IMR-90 (cell line): ENCODE measurements around the gene LUZP1. TPM values are rescaled to one million over a fixed set of nuclear protein-coding genes. Genes with fewer than 3 reads are reported as not detected.

Source experiments
- ATAC-seq: fragments of 200-7000 bp; cut with Tn5 transposase; 2 replicates; pipeline ENCODE4 v1.9.1; 2020; ENCODE audit warnings: low read depth, mild to moderate bottlenecking, moderate library complexity
- BruUV-seq: library from RNA; stranded (reverse); fragments of 400-500 nt; replicated peaks from 2 replicates; lab custom pipeline; 2021; lab: Mats Ljungman, UMichigan
- CTCF ChIA-PET: fragments of 300-600 bp; formaldehyde crosslinking; extraction: SDS; loops from one replicate; lab custom pipeline; 2021; ENCODE audit warnings: antibody characterized with exemption; lab: Yijun Ruan, JAX
- POLR2A ChIA-PET: fragments of 300-600 bp; sonication (Branson Sonifier 250); formaldehyde crosslinking; loops from one replicate; lab custom pipeline; 2022; ENCODE audit warnings: antibody characterized with exemption; ENCODE audit not compliant: unreplicated experiment; lab: Charles Lee
- DNase-seq: peaks from one replicate; pipeline ENCODE4 v3.0.0; 2013
- H2AFZ ChIP-seq: replicated peaks from 2 replicates; pipeline ENCODE3; 2013; ENCODE audit warnings: low read length, mild to moderate bottlenecking; ENCODE audit not compliant: poor library complexity
- H2AK5ac ChIP-seq: 2 replicates; pipeline ENCODE4 v1.6.1; 2013; ENCODE audit warnings: low read depth, low read length, inconsistent platforms
- H2AK9ac ChIP-seq: replicated peaks from 2 replicates; pipeline ENCODE3; 2013; ENCODE audit warnings: mild to moderate bottlenecking, low read depth, low read length, moderate library complexity; ENCODE audit not compliant: poor library complexity
- H2BK120ac ChIP-seq: 2 replicates; pipeline ENCODE4 v1.6.1; 2013; ENCODE audit warnings: low read depth, low read length, inconsistent platforms
- H2BK15ac ChIP-seq: 3 replicates; pipeline ENCODE4 v1.6.1; 2013; ENCODE audit warnings: low read depth, low read length, inconsistent platforms
- H2BK20ac ChIP-seq: 2 replicates; pipeline ENCODE4 v1.6.1; 2013; ENCODE audit warnings: low read depth, mild to moderate bottlenecking, inconsistent platforms, low read length, moderate library complexity
- H2BK5ac ChIP-seq: 2 replicates; pipeline ENCODE4 v1.6.1; 2013; ENCODE audit warnings: mild to moderate bottlenecking, low read depth, low read length, inconsistent platforms; ENCODE audit not compliant: poor library complexity, severe bottlenecking
- H3K14ac ChIP-seq: replicated peaks from 2 replicates; pipeline ENCODE4 v1.6.1; 2013; ENCODE audit warnings: low read depth, low read length, inconsistent platforms
- H3K18ac ChIP-seq: 2 replicates; pipeline ENCODE4 v1.6.1; 2013; ENCODE audit warnings: low read depth, low read length, control low read depth
- H3K23ac ChIP-seq: 2 replicates; pipeline ENCODE4 v1.6.1; 2013; ENCODE audit warnings: low read depth, low read length, inconsistent platforms
- H3K27ac ChIP-seq: 2 replicates; pipeline ENCODE4 v1.5.1; 2013; ENCODE audit warnings: mild to moderate bottlenecking, control low read depth, low read length; ENCODE audit not compliant: insufficient read depth
- H3K27me3 ChIP-seq: 2 replicates; pipeline ENCODE4 v1.6.1; 2013; ENCODE audit warnings: low read length; ENCODE audit not compliant: control insufficient read depth, insufficient read depth
- H3K36me3 ChIP-seq: 2 replicates; pipeline ENCODE4 v1.6.1; 2013; ENCODE audit warnings: low read length, mixed read lengths; ENCODE audit not compliant: control insufficient read depth, insufficient read depth
- H3K4ac ChIP-seq: 2 replicates; pipeline ENCODE4 v1.6.1; 2013; ENCODE audit warnings: low read depth, low read length, inconsistent platforms
- H3K4me1 ChIP-seq: 2 replicates; pipeline ENCODE4 v1.6.1; 2013; ENCODE audit warnings: low read length, mixed read lengths; ENCODE audit not compliant: control insufficient read depth, insufficient read depth
- H3K4me2 ChIP-seq: 2 replicates; pipeline ENCODE4 v1.6.1; 2013; ENCODE audit warnings: low read depth, mild to moderate bottlenecking, control low read depth, low read length, moderate library complexity
- H3K4me3 ChIP-seq: 2 replicates; pipeline ENCODE4 v1.5.1; 2013; ENCODE audit warnings: low read depth, mild to moderate bottlenecking, control low read depth, low read length, moderate library complexity; ENCODE audit not compliant: insufficient read depth
- H3K56ac ChIP-seq: 2 replicates; pipeline ENCODE4 v1.6.1; 2013; ENCODE audit warnings: low read length, inconsistent platforms; ENCODE audit not compliant: insufficient read depth; ENCODE audit errors: extremely low read depth
- H3K79me1 ChIP-seq, 2 experiments: 2 replicates each; pipeline ENCODE4 v1.6.1; 2013; ENCODE audit warnings: low read length in 2 of 2, inconsistent platforms in 1 of 2, low read depth in 1 of 2
- H3K9ac ChIP-seq: 2 replicates; pipeline ENCODE4 v1.6.1; 2013; ENCODE audit warnings: low read depth, low read length, control low read depth
- H3K9me1 ChIP-seq: 2 replicates; pipeline ENCODE4 v1.6.1; 2013; ENCODE audit warnings: low read length, inconsistent platforms; ENCODE audit not compliant: insufficient read depth
- H3K9me3 ChIP-seq: 2 replicates; pipeline ENCODE4 v1.6.1; 2013; ENCODE audit warnings: low read length; ENCODE audit not compliant: control insufficient read depth, insufficient read depth
- H4K20me1 ChIP-seq: 2 replicates; pipeline ENCODE4 v1.6.1; 2013; ENCODE audit warnings: low read length, inconsistent platforms; ENCODE audit not compliant: insufficient read depth
- H4K5ac ChIP-seq: 2 replicates; pipeline ENCODE4 v1.6.1; 2013; ENCODE audit warnings: mild to moderate bottlenecking, low read depth, low read length, control low read depth
- H4K8ac ChIP-seq, 2 experiments: 2 replicates each; pipeline ENCODE4 v1.6.1; 2013; ENCODE audit warnings: low read depth in 2 of 2, low read length in 2 of 2, control low read depth in 1 of 2, inconsistent platforms in 1 of 2
- H4K91ac ChIP-seq: 2 replicates; pipeline ENCODE4 v1.6.1; 2013; ENCODE audit warnings: low read depth, low read length, inconsistent platforms; ENCODE audit not compliant: insufficient read depth
- BHLHE40 ChIP-seq: fragments of 150-350 bp; IDR thresholded peaks from 2 replicates; pipeline ENCODE4 v1.6.1; 2016; ENCODE audit warnings: mild to moderate bottlenecking, low read depth, low read length
- CTCF ChIP-seq: conservative IDR thresholded peaks from 2 replicates; pipeline ENCODE4 v1.5.1; 2012; ENCODE audit warnings: mild to moderate bottlenecking, low read depth, low read length, improper control_type of control experiment
- MAFK ChIP-seq: IDR thresholded peaks from 2 replicates; pipeline ENCODE4 v1.6.1; 2012; ENCODE audit warnings: low read depth, low read length, improper control_type of control experiment
- MXI1 ChIP-seq: IDR thresholded peaks from 2 replicates; pipeline ENCODE4 v1.6.1; 2012; ENCODE audit warnings: low read depth, mild to moderate bottlenecking, low read length, moderate library complexity, borderline replicate concordance
- NFE2L2 ChIP-seq: fragments of 150-350 bp; IDR thresholded peaks from 2 replicates; pipeline ENCODE4 v1.6.1; 2016; ENCODE audit warnings: low read depth, mild to moderate bottlenecking, low read length
- RAD21 ChIP-seq: IDR thresholded peaks from 2 replicates; pipeline ENCODE4 v1.6.1; 2012; ENCODE audit warnings: low read length, improper control_type of control experiment
- RFX5 ChIP-seq: IDR thresholded peaks from 2 replicates; pipeline ENCODE4 v1.8.0; 2012; ENCODE audit warnings: low read depth, mild to moderate bottlenecking, low read length, moderate library complexity
- WGBS, 2 experiments: methylation state at CpG; one replicate each; pipeline versions ENCODE4 v1.1.5 to v1.1.7; 2013; ENCODE audit warnings: missing lambda C conversion rate in 2 of 2; ENCODE audit not compliant: insufficient read length in 1 of 2; ENCODE audit errors: extremely low coverage in 2 of 2; 5-methylcytosine and 5-hydroxymethylcytosine counted together
- dilution Hi-C: fragments of 300-500 bp; cut with HindIII; formaldehyde crosslinking; loops from one replicate; pipeline ENCODE4 v1.14.3; 2018; ENCODE audit warnings: low sequenced_read_pairs; ENCODE audit not compliant: unreplicated experiment
- in situ Hi-C: fragments of 300-500 bp; cut with MboI; formaldehyde crosslinking; loops from 3 replicates; pipeline ENCODE4 v1.14.3; 2019; ENCODE audit warnings: low sequenced_read_pairs, inconsistent platforms, mixed read lengths
- intact Hi-C: fragments of 100-400 bp; cut with micrococcal nuclease; formaldehyde crosslinking; loops from 2 replicates; pipeline ENCODE4 v1.10.0; 2022
- polyA plus RNA-seq, 3 experiments: library from polyadenylated mRNA; depleted of rRNA; stranded (reverse); fragments of >200 nt; gene quantifications; 2 replicates each; pipeline ENCODE4 v1.2.3, GENCODE V29; 2012; ENCODE audit warnings: low replicate concordance in 1 of 3
- total RNA-seq: library from RNA; depleted of rRNA; stranded (reverse); fragments of >200 nt; gene quantifications from 2 replicates; pipeline ENCODE4 v1.2.3, GENCODE V29; 2012
- TF ChIP-seq, protein P1 (sequence below): fragments of 150-350 bp; IDR thresholded peaks from 2 replicates; pipeline ENCODE4 v1.6.1; 2016; ENCODE audit warnings: low read depth, mild to moderate bottlenecking, low read length, moderate library complexity, borderline replicate concordance

LUZP1 gene
- total and polyA plus RNA-seq, 2 of the 4 experiments (the other 2 are of a cell fraction): 13.1 to 31.7 TPM

DNA sequence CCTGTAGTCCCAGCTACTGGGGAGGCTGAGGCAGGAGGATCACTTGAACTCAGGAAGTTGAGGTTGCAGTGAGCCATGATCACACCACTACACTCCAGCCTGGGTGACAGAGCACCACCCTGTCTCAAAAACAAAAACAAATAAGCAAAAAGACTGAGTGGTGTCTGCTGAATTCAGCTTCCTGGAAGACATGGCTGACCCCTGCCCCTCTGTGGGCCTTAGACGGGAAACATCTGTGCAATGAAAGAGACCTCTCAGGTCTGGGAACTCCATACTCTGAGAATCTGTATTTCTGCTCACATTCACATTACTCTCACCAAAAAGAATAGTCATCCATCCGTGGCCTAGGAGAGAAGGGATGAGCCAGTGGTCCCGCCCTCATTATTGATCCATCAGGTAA is 46.6 kb upstream of the LUZP1 start:
- no peak overlapping the region for H2AK5ac ChIP-seq
- no peak overlapping the region for H4K91ac ChIP-seq
- CTCF ChIA-PET: no interaction called here
- H2BK15ac ChIP-seq: no peak overlapping the region
- no peak overlapping the region for H3K27ac ChIP-seq
- H3K56ac ChIP-seq: no peak overlapping the region
- no peaks in the 10 kb centered on the region; the same call in 1 of the 2 replicates for H3K4me1 ChIP-seq
- H3K9me3 ChIP-seq: no peaks in the 10 kb centered on the region
- H3K36me3 ChIP-seq: no peaks in the 10 kb centered on the region
- no peak overlapping the region for H3K4me2 ChIP-seq
- no peak overlapping the region for H3K18ac ChIP-seq
- ATAC-seq (no peak), DNase-seq (no peak)
- H3K9me1 ChIP-seq: peaks cover 4% of the 10 kb centered on the region; the same call in 1 of the 2 replicates
- no peak overlapping the region for H3K4me3 ChIP-seq
- no peak overlapping the region for H4K5ac ChIP-seq
- H3K9ac ChIP-seq: no peak overlapping the region
- no peak overlapping the region for H2BK20ac ChIP-seq
- no peak overlapping the region for H4K8ac ChIP-seq
- POLR2A ChIA-PET: no interaction called here
- H3K4ac ChIP-seq: no peak overlapping the region
- no peak for TF ChIP-seq MXI1
- no peak for TF ChIP-seq NFE2L2
- TF ChIP-seq RFX5: no peak
- TF ChIP-seq RAD21: no peak
- TF ChIP-seq, protein P1, sequence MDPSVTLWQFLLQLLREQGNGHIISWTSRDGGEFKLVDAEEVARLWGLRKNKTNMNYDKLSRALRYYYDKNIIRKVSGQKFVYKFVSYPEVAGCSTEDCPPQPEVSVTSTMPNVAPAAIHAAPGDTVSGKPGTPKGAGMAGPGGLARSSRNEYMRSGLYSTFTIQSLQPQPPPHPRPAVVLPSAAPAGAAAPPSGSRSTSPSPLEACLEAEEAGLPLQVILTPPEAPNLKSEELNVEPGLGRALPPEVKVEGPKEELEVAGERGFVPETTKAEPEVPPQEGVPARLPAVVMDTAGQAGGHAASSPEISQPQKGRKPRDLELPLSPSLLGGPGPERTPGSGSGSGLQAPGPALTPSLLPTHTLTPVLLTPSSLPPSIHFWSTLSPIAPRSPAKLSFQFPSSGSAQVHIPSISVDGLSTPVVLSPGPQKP: no peak
- TF ChIP-seq MAFK: no peak
- TF ChIP-seq BHLHE40: no peak
- no peak for TF ChIP-seq CTCF
- H2AK9ac ChIP-seq: no peak overlapping the region
- H3K23ac ChIP-seq: no peak overlapping the region
- H2AFZ ChIP-seq: no peak overlapping the region
- dilution Hi-C loops (no loop called here), in situ Hi-C loops (no loop called here), intact Hi-C loops (no loop called here)
- H2BK120ac ChIP-seq: no peak overlapping the region
- no peaks in the 10 kb centered on the region for H4K20me1 ChIP-seq
- peaks cover 67% of the 10 kb centered on the region for H3K27me3 ChIP-seq
- H2BK5ac ChIP-seq: no peak overlapping the region
- BruUV-seq: no TSS peak
- 100% methylated on average over 1 of the region's 3 CpGs; no CpG with 5 or more reads in 1 of the 2 experiments for WGBS, 2 experiments
- no peak overlapping the region for H3K14ac ChIP-seq
- H3K79me1 ChIP-seq: no peaks in the 10 kb centered on the region
